Right hindlimb (tissue), 1 donor: ENCODE measurements around the gene EVI5.

ENCODE experiments used
- DNase-seq: peaks from one replicate; pipeline ENCODE4 v3.0.0-alpha.2; 2018

The EVI5 gene

DNA sequence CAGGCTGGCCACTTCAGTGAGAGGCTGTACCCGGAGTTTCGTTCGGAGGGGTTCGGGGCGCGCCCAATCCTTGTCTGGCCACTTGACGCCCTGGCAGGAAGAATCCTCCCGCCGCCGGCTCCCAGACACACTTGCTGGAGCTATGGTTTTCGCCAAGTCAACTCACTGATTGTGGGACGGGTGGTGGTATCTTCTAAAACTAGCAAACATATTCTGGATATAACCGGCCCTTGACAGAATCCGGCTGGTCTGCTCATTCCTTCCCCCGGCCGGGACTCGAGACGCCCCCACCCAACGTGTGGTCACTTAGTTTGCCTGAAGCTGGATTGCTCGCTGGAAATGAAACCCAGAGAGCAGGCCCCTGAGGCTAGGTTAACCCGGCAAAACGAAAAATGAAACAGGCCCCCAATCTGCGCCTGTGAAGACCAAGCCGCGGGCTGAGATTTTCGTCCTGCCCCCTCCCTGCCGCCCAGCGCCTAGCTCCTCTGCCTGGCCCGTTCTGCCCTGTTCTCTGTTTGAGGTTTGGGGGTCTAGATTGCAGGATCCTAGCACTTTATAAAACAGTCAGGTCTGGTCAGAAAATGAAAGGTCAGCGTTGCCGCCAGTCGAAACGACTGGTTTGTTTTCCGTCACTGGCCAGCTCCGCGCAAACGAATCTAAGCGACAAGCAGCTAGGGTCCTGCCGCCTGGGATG lies 302.8 kb downstream of the EVI5 start:
- DNase-seq, result no peak

DNA sequence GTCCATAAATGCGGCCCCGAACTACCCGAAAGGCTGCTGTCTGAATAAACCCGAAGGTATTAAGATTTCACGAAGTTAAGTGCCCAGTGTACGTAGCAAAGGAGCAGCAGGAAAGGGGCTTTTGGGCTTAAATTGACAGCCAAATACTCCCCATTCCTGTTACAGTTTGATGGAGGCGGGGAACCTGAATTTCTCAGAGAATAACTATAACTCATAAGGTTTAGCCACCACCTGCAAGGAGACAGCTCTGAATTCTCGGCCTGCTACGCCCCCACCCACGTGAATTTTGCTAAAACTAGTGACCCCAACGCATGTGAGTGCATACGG lies 303.3 kb downstream of the EVI5 start:
- no peak for DNase-seq

DNA sequence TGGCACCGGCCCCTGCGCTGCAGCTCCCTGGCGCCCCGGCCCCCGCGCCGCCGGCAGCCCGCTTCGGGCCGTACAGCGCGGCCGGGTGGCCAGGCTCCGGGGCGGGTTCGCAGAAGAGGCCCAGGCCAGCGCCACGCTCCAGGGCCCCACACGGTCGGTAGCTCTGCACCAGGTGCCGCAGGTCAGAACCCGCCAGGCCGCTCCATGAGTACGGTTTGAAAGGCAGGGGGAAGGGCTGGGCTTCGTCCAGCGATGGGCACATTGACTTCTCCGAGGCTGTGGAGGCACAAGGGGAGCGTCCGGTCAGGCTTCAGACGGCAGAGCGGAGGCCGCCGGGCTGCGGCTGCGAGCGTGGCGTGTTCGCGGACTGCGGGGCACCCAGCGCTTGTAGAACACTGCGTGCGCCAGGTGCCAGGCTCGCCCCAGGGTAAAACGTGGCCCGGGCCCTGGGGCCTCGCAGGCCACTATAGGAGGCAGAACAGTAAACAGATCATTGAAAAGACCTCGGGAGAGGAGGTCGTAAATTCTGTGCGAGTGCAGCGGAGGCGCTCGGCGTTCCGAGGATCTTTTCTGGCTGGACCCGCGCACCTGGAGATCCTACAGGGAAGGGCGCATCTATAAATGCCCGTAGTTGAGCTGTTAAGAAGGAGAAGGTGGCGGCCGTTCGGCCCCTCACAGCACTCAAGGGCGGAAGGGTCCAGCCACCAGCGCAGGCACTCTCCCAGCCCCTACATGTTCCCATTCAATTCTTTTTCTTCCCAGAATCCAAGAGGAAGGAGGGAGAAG lies 303.9 kb downstream of the EVI5 start:
- no peak for DNase-seq

DNA sequence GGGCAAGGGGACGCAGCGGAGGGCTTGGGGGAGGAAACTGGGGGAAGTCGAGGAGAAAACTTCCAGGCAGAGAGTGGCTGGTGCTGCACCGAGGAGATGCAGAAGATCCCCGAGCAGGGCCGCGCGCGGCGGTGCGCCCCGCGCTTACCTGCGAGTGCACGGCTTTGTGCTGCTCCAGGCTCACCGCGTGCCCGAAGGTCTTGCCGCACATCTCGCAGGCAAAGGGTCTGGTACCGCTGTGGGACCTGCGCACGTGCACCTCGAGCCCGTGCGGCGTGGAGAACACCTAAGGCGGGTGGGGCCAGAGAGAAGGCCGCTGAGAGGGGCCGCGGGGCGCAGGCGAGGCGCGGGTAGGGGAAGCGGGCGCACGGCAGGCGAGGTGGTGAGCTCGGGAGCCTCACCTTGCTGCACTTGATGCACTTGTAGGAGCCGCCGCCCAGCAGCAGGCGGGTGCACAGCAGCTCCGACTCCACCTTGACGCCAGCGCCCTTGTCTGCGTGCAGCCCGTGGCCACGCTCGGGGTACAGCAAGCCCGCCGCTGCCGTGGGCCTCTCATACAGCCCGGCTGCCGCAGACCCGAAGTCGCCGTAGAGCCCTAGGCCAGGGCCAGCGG lies 304.6 kb downstream of the EVI5 start:
- DNase-seq, result no peak

DNA sequence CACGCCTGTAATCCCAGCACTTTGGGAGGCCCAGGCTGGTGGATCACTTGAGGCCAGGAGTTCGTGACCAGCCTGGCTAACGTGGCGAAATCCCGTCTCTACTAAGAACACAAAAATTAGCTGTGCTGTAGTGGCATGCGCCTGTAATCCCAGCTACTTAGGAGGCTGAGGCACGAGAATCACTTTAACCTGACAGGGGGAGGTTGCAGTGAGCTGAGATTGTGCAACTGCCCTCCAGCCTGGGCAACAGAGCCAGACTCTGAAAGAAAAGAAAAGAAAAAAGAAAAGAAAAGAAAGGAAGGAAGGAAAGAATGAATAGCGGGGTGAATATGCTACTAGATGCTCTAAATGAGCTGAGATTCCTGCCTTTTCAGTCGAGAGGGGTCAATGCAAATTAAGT lies 305.3 kb downstream of the EVI5 start:
- DNase-seq, result no peak

DNA sequence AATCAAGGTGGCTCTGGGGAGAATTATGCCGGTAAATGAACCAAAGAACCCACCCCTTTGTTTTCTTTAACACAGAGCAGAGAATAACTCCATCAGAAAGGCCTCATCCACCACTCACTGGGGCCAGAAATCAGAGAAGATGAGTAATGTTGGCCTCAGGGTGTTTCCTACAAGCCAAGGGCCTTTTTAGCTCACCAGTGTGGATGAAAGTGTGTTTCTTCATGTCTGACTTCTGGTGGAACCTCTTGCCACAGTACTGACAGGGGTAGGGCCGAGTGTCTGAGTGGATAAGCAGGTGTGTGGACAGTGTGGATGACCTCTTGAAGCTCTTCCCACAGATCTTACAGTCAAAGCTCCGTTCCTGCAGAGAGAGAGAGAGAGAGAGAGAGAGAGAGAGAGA lies 306.5 kb downstream of the EVI5 start:
- no peak for DNase-seq

DNA sequence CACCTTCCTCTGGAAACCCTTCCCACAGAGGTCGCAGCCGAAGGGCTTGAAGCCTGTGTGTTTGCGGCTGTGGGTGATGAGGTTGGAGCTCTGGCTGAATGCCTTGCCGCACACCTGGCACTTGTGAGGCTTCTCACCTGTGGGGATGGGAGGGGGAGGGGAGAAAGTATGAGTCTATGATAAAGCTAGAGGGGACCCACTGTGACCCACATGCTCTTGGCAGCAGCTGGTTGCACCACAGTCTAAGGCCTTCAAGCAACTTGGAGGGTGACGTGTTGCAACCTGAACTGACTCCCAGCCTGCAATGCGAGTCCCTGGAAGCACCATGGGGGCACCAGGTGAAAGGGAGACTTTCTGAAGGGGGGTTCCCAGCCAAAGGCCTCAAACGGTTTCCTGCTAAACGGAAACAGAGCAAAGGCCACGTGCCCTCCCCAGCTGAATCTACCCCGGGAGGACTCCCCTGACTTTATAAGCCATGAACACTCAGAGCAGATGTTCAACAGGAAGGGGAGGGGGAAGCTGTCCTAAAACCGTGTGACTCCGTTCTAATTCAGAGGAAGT lies 308.8 kb downstream of the EVI5 start:
- no peak for DNase-seq

DNA sequence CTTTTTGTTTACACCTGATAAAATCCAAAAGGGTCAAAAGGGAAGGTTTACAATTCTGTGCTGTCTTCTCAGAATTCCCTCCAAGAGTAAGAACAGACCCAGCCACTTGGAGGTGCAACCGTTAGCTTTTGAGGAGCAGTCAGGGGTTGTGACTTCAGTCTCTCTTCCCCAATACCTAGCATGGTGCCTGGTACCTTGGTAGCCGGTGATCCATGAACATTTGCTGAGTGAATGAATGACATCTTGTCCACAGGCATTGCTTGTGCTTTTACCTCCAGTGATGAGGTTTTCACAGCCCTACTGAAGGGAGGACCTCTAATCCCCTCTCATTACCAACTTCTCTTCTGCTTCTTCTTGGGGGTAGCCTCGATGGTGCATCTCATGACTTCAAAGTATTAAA lies 309.9 kb downstream of the EVI5 start:
- DNase-seq, result no peak

DNA sequence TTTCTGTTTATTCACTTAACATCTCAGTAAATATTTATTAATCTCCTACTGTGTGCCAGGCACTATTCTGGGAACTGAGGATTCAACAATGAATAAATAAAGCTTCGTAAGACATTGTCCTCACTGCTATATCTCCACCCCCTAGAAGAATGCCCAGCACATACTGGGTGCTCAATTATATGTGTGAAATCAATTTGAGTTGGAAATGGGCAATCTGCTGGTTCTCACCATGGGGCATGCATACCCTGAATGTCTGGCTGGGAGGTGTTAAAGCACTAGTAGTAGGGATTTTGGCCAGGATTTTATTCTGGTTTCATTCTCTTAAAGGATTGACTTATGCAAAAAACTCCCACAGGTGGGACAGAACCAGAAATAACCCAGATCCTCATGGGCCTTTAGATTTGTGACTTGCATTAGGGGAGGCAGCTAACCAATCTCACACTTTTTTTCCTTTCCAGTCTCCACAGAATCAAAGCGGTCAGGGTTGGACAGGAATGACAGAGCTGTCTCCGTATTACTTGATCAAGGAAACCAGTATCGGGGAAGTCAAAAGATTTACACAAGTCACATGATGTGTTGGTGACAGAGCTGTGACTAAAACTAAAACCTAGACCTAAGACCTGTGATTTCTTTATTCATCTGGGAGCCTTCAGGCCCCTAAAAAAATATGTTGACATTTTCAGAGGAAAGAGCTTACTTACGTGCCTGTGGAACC lies 311.0 kb downstream of the EVI5 start:
- no peak for DNase-seq

DNA sequence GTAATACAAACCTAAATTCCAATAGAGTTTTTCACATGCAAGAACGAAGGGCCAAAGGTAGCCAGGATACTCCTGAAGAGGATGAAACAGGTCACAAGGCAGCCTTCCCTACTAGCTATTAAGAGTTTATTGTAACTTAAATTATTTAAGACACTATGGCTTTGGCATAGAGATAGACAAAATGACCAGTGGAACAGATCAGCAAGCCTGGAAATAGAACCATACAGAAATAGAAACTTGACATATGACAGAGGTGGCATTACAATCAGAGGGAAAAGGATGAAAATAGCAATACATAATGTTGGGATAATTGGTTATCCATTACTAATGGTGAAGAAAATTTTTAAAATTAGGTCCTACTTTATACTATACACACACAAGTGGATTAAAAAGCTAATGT lies 314.7 kb downstream of the EVI5 start:
- no peak for DNase-seq

DNA sequence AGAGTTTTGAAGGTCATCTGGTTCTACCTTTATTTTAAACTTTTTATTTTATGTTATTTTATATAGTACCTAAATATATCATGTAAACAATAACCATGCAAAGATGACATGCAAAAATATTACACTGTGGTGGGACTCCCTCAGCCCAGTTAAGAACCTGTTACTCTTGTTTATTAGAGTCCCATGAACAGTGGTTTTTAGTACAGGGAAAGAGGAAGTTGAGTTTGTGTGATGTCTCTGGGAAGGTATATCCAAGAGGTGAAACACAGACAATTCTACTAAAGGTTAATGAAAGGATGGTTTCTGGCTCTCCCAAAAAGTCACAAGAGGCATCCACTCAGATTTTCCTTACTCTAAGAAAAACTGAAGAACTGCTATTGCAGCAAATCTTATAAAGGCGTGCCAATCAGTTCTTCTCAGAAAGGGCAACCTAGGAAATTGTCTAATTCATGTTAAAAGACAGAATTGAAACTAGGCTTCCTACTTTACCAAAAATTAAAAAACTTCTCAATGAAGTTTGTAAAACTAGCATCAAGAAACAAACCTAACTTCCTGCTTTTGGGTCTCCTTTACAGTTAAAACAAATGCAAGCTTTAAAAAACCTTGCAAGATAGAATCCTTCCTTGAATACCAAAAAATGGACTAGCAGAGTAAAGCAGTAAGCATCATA lies 318.1 kb downstream of the EVI5 start:
- no peak for DNase-seq

DNA sequence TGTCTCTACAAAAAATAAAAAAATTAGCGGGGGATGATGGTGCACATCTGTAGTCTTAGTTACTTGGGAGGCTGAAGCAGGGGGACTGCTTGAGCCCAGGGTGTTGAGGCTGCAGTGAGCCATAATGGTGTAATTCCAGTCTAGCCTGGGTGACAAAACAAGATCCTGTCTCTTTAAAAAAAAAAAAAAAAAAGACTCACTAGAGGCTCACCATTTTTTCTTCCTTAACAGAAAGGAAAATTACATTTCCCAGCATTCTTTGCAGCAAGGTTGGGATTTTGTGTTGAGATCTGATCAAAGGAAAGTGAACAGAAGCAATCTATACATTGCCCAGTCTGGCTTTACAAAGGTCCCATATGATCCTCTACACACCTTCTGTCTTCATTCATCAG lies 319.7 kb downstream of the EVI5 start:
- no peak for DNase-seq

DNA sequence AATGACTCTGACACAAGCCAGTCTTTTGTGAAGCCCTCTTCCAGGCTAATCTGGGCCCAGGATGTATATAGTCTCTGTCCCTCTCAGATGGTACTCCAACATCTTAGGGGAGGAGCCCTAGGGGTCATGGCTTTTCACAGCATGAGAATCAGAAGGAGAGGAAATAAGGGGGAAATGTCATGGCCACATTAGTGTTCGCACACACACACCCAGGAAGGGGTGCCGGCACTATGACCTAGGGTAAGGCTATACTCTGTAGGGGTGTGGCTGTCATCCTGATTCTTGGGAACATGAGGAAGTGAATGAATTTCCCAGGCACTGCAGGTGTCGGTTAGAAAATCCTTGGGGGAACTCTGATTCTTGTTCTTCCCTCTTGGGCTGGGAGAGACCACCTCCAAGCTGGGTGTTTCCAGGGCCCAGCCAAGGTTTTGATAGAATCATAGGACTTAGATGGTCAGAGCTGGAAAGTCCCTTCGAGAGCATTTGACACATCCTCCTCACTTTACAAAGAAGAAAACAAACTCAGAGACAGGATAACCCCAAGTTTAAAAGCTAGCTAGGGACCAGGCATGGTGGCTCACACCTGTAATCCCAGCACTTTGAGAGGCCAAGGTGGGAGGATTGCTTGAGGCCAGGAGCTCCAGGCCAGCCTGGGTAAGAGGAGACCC lies 320.2 kb downstream of the EVI5 start:
- no peak for DNase-seq

DNA sequence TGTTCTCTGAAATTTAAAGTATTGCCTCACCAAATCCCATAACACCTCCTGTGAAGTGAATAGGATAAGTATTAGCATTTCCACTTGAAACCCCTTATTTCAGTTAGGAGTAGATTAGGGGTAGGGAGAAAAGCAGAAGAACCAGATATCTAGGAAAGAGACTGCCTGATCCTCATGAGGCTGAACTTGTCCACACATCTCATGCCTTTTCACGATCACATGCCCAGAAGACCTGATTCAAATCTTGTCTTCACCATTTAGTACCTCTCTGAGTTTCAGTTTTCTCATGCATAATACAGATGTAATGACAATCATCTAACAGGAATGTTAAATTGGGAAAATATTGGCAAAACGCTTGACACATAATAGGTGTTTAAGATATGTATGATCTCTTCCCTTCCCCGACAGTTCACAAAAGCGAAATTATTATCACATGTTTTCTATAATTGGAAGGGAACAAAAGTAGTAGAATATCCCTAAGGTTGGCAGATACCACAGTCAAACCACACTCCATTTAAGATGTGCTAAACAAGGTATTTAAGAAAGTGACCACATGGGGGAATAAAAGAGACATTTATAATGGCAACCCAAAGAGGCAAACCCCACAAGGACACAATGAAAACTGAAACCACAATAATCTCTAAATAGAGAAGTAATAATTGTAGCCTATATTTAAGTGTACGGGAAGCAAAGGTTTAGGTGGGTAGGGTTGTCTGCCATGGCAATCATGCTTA lies 323.4 kb downstream of the EVI5 start:
- no peak for DNase-seq

DNA sequence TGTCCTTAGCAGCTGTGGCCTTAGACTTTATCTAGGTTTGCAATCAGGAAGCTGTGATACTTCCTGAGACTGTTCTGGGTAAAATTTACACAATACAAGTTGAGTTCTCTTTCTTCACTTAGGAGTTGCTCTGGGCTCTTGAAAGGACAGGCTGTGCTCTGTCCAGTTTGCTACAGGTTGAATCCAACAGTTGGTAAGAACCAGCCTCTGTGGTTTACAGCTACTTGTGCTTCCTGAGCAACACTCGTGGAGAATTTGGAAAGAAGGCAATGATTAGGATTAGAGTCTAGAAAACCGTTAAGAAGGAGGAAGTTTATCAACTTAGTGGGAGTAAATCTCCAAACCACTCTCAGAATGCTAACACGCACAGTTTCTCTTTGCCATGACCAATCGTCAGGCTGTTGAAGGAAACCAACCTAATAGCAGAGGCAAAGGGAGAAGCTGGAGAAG lies 325.0 kb downstream of the EVI5 start:
- no peak for DNase-seq
